ENCODE results near the gene OAT. TPM values are rescaled to one million over a fixed set of nuclear protein-coding genes. Genes with fewer than 3 reads are reported as not detected.

OAT gene
- total and polyA plus RNA-seq, 2 donors (not counting 3 experiments of a cell fraction or from before 2014, with no cell fraction given) = 69.9 to 90.8 TPM

- H3K27me3 ChIP-seq (ENCODE audit: control insufficient read depth in 2 of 2, insufficient read depth in 2 of 2, low read length in 2 of 2) = peaks cover 5 to 7% of the 10 kb centered on the region in 2 experiments
- H3K9me3 ChIP-seq (replicated peaks; ENCODE audit: control insufficient read depth, insufficient read depth, low read length) = no peaks in the 10 kb centered on the region
- POLR2A ChIA-PET = no interaction called here
- CTCF ChIA-PET = interaction anchor here (1.0 to 1.6 kb wide), 2 partner anchors 8 to 22 kb away, joined by 3 to 5 read pairs; no protein-coding TSS in a partner anchor
- H3K9ac ChIP-seq (replicated peaks; ENCODE audit: extremely low read depth, insufficient read depth, low read length) = no peak overlapping the region
- intact Hi-C loops (cut with micrococcal nuclease) (no loop called here), dilution Hi-C loops (cut with MboI; ENCODE audit: extremely low pct_ligation_motif_present, low sequenced_read_pairs) (no loop called here)
- H3K79me2 ChIP-seq (ENCODE audit: control insufficient read depth, insufficient read depth, low read length) = no peaks in the 10 kb centered on the region
- H2AFZ ChIP-seq (ENCODE audit: low read depth, low read length) = no peak overlapping the region
- no peak overlapping the region for H3K27ac ChIP-seq (ENCODE audit: insufficient read depth, low read depth, low read length)
- no peaks in the 10 kb centered on the region for H3K4me1 ChIP-seq (ENCODE audit: control insufficient read depth, extremely low read depth, insufficient read depth, low read length)
- DNase-seq (ENCODE audit: low read depth, low spot score) (no peak), FAIRE-seq (no peak)
- H3K36me3 ChIP-seq (ENCODE audit: control insufficient read depth in 2 of 2, extremely low read depth in 1 of 2, insufficient read depth in 2 of 2, low read length in 2 of 2) = no peaks in the 10 kb centered on the region
- no peak overlapping the region for H3K4me3 ChIP-seq (replicated peaks in 1 of 3; ENCODE audit: insufficient read depth in 1 of 3, low read depth in 1 of 3, low read length in 3 of 3)
- TF ChIP-seq MAX (IDR thresholded peaks at IDR 0.05; ENCODE audit: insufficient read depth, insufficient read length) (no peak), POLR2AphosphoS5 (IDR thresholded peaks at IDR 0.05; ENCODE audit: insufficient read depth, low read depth, low read length) (no peak), GATA2 (IDR thresholded peaks at IDR 0.05; ENCODE audit: insufficient read depth, insufficient read length, low read depth, low read length) (no peak), MYC (IDR thresholded peaks at IDR 0.05; ENCODE audit: low read depth, low read length) (no peak), EZH2 (IDR thresholded peaks at IDR 0.05; ENCODE audit: borderline replicate concordance, low read depth, low read length, severe bottlenecking) (no peak), CTCF (IDR thresholded peaks at IDR 0.05; ENCODE audit: extremely low read depth in 1 of 2, insufficient read depth in 1 of 2, low read depth in 1 of 2, low read length in 2 of 2) (no peak), JUN (IDR thresholded peaks at IDR 0.05; ENCODE audit: borderline replicate concordance, insufficient read depth, insufficient read length, low read depth) (no peak), FOS (IDR thresholded peaks at IDR 0.05; ENCODE audit: borderline replicate concordance, insufficient read depth, low read length) (no peak), POLR2A (IDR thresholded peaks at IDR 0.05; ENCODE audit: low read depth, low read length) (no peak)
- no peaks in the 10 kb centered on the region for H3K9me1 ChIP-seq (replicated peaks; ENCODE audit: control insufficient read depth, extremely low read depth, insufficient read depth, low read length)
- no peak overlapping the region for H3K4me2 ChIP-seq (ENCODE audit: insufficient read depth, low read length)
- BruUV-seq (replicated peaks) = no TSS peak
- H4K20me1 ChIP-seq (replicated peaks; ENCODE audit: control insufficient read depth, extremely low read depth, insufficient read depth, low read length) = no peaks in the 10 kb centered on the region
Measured at GRCh38 chr10:124425227-124425962, 6.7 kb upstream of the OAT start.
